ENCODE measurements around the gene EHBP1L1. TPM values are rescaled to one million over a fixed set of nuclear protein-coding genes. Genes with fewer than 3 reads are reported as not detected.

Gene EHBP1L1
- total and polyA plus RNA-seq, 4 experiments from 2014 or later = 8.9 to 154 (median 87.9) TPM

DNA sequence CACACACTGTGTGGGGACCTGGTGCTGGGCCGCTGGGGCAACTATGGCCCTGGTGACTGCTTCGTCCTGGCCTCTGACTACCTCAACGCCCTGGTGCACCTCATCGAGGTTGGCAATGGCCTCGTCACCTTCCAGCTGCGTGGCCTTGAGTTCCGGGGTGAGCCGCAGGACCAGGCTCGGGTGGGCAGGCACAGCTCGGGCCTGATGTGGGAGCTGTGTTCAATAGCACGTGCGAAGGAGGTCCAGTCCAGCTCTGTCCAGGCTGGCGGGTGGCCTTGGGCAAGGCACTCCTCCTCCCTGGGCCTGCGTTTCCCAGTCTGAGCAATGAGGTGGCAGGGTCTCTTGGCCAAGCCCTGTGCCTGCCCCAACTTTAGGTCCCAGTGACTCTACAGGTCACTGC lies 53.7 kb downstream of the EHBP1L1 start:
- ChIA-PET CTCF (ENCODE audit: partially characterized antibody) (no interaction called here), POLR2A (ENCODE audit: partially characterized antibody) (interaction anchor here (1.2 kb wide), 1 partner anchor 8 kb away, joined by 5 read pairs; the partner anchor contains the start of gene SIPA1)
- Histone ChIP-seq H3K4me1 (ENCODE audit: insufficient read depth, low read length) (peaks cover 14% of the 10 kb centered on the region), H3K4me3 (ENCODE audit: low read length in 2 of 2) (no peak overlapping the region), H3K36me3 (ENCODE audit: insufficient read depth, low read length) (peaks cover 71% of the 10 kb centered on the region), H3K27ac (ENCODE audit: low read depth, low read length) (no peak overlapping the region), H3K9me3 (ENCODE audit: control insufficient read depth in 1 of 2, low read length in 2 of 2) (no peaks in the 10 kb centered on the region), H3K27me3 (ENCODE audit: insufficient read depth, low read length) (no peaks in the 10 kb centered on the region)
- H3K36me3 Mint-ChIP-seq = peaks cover 5 to 53% of the 10 kb centered on the region in 2 donors
- H3K4me1 Mint-ChIP-seq = peaks cover 8 to 25% (median 14%) of the 10 kb centered on the region in 4 donors
- no peak overlapping the region for H3K27ac Mint-ChIP-seq
- H3K27me3 Mint-ChIP-seq = no peaks in the 10 kb centered on the region
- no peaks in the 10 kb centered on the region for H3K9me3 Mint-ChIP-seq
- intact Hi-C loops (cut with micrococcal nuclease) = no loop called here
- H3K4me3 Mint-ChIP-seq = no peak overlapping the region
- DNase-seq = no peak

DNA sequence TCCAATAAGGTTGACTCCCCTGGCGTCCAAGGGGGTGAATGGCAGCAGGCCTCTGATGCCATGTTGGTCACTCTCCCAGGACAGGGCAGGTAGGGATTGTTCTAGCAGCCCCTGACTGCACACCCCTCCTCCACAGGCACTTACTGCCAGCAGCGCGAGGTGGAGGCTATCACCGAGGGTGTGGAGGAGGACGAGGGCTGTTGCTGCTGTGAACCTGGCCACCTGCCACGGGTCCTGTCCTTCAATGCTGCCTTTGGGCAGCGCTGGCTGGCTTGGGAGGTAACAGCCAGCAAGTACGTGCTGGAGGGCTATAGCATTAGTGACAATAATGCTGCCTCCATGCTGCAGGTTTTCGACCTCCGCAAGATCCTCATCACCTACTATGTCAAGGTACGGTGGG lies 54.4 kb downstream of the EHBP1L1 start:
- no peaks in the 10 kb centered on the region for H3K9me3 Mint-ChIP-seq
- H3K27ac ChIP-seq (ENCODE audit: low read depth, low read length) = no peak overlapping the region

DNA sequence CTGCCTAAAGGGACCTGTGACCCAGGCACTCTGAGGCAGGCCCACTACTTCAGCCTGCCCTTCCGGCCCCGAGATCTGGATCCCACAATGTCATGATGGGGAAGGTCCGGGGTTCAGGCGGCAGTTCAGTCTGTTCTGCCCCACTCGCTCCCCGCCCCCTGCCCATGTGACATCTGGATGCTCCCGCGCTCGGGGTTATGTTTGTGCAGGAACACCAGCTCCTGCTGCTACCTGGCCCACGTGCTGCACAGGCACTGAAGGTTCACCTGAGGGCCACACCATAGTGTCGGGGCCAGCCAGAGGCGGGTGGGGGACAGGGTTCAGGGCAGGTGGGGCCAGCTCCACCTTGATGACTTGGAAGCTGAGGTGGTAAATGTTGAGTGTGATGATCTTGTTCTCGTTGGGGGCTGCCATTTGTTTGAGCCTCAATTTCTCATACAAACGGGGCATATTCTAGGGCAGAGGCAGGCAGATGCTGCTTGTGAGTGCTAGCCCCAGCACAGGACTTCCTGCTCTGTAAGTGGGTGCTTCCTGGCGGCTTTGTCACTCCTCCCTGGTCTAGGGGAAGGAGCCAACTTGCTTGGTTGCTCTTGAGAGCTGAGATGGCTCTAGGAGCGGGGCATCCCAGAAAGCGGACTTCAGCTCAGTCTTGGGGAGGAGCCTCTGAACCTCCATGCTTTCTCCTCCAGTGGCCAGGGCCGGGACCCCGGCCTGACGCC lies 57.7 kb downstream of the EHBP1L1 start:
- Histone ChIP-seq H3K36me3 (ENCODE audit: insufficient read depth, low read length) (peaks cover 58% of the 10 kb centered on the region), H3K9me3 (ENCODE audit: control insufficient read depth in 1 of 2, low read length in 2 of 2) (no peaks in the 10 kb centered on the region), H3K4me3 (ENCODE audit: low read length in 2 of 2) (no peak overlapping the region), H3K27me3 (ENCODE audit: insufficient read depth, low read length) (no peaks in the 10 kb centered on the region), H3K27ac (ENCODE audit: low read depth, low read length) (no peak overlapping the region), H3K4me1 (ENCODE audit: insufficient read depth, low read length) (peaks cover 31% of the 10 kb centered on the region)
- ChIA-PET POLR2A (ENCODE audit: partially characterized antibody) (interaction anchor here (1.2 to 2.4 kb wide), 5 partner anchors 18 to 329 kb away, joined by 3 to 8 read pairs (median 4); no protein-coding TSS in a partner anchor), CTCF (ENCODE audit: partially characterized antibody) (interaction anchor here (0.6 to 0.9 kb wide), 2 partner anchors 78 to 115 kb away, joined by 3 read pairs; partner anchors contain the start of gene KAT5)
- H3K27me3 Mint-ChIP-seq = no peaks in the 10 kb centered on the region
- intact Hi-C loops (cut with micrococcal nuclease) = no loop called here
- H3K4me1 Mint-ChIP-seq = peaks cover 10 to 36% (median 22%) of the 10 kb centered on the region in 4 donors
- peaks cover 8 to 43% of the 10 kb centered on the region in 2 donors for H3K36me3 Mint-ChIP-seq
- H3K27ac Mint-ChIP-seq = peak overlapping the region; percentile 50 to 87 (median 71)
- DNase-seq = no peak
- H3K4me3 Mint-ChIP-seq = peak overlapping the region in 2 of 8 donors; percentile 15 to 40
- H3K9me3 Mint-ChIP-seq = no peaks in the 10 kb centered on the region

More for the DNA sequence above, 54.4 kb downstream of the EHBP1L1 start:
- peaks cover 8 to 29% (median 17%) of the 10 kb centered on the region in 4 donors for H3K4me1 Mint-ChIP-seq
- Histone ChIP-seq H3K9me3 (ENCODE audit: control insufficient read depth in 1 of 2, low read length in 2 of 2) (no peaks in the 10 kb centered on the region), H3K36me3 (ENCODE audit: insufficient read depth, low read length) (peaks cover 72% of the 10 kb centered on the region), H3K4me3 (ENCODE audit: low read length in 2 of 2) (no peak overlapping the region), H3K27me3 (ENCODE audit: insufficient read depth, low read length) (no peaks in the 10 kb centered on the region), H3K4me1 (ENCODE audit: insufficient read depth, low read length) (peaks cover 17% of the 10 kb centered on the region)
- ChIA-PET POLR2A (ENCODE audit: partially characterized antibody) (interaction anchor here (0.8 to 1.2 kb wide), 3 partner anchors 8 to 12 kb away, joined by 3 to 5 read pairs (median 3); partner anchors contain the start of gene SIPA1), CTCF (ENCODE audit: partially characterized antibody) (no interaction called here)
- H3K36me3 Mint-ChIP-seq = peaks cover 5 to 54% of the 10 kb centered on the region in 2 donors
- H3K27ac Mint-ChIP-seq = peak overlapping the region in 1 of 7 donors; percentile 57
- intact Hi-C loops (cut with micrococcal nuclease) = no loop called here
- no peak overlapping the region for H3K4me3 Mint-ChIP-seq
- H3K27me3 Mint-ChIP-seq = no peaks in the 10 kb centered on the region
- no peak for DNase-seq

GRCh38 chr11:65634109-65634436 lies 58.2 kb downstream of the EHBP1L1 start:
- H3K27me3 ChIP-seq (ENCODE audit: insufficient read depth, low read length) = no peaks in the 10 kb centered on the region
- POLR2A ChIA-PET (ENCODE audit: partially characterized antibody) = interaction anchor here (1.2 to 2.4 kb wide), 3 partner anchors 18 to 328 kb away, joined by 3 to 8 read pairs (median 4); no protein-coding TSS in a partner anchor
- H3K9me3 ChIP-seq (ENCODE audit: control insufficient read depth in 1 of 2, low read length in 2 of 2) = no peaks in the 10 kb centered on the region
- Mint-ChIP-seq H3K27ac (peak overlapping the region in 5 of 7 donors; percentile 50 to 87 (median 65)), H3K9me3 (peaks cover 0 to 2% (median 0%) of the 10 kb centered on the region in 8 donors), H3K27me3 (no peaks in the 10 kb centered on the region), H3K36me3 (peaks cover 7 to 45% of the 10 kb centered on the region in 2 donors), H3K4me1 (peaks cover 14 to 41% (median 26%) of the 10 kb centered on the region in 4 donors), H3K4me3 (peak overlapping the region in 1 of 8 donors; percentile 40)
- intact Hi-C loops (cut with micrococcal nuclease) = no loop called here
- CTCF ChIA-PET (ENCODE audit: partially characterized antibody) = interaction anchor here (0.6 kb wide), 1 partner anchor 115 kb away, joined by 3 read pairs; no protein-coding TSS in a partner anchor
- H3K4me3 ChIP-seq (ENCODE audit: low read length in 2 of 2) = no peak overlapping the region
- peaks cover 36% of the 10 kb centered on the region for H3K4me1 ChIP-seq (ENCODE audit: insufficient read depth, low read length)
- no peak for DNase-seq
- H3K36me3 ChIP-seq (ENCODE audit: insufficient read depth, low read length) = peaks cover 54% of the 10 kb centered on the region
- H3K27ac ChIP-seq (ENCODE audit: low read depth, low read length) = no peak overlapping the region

DNA sequence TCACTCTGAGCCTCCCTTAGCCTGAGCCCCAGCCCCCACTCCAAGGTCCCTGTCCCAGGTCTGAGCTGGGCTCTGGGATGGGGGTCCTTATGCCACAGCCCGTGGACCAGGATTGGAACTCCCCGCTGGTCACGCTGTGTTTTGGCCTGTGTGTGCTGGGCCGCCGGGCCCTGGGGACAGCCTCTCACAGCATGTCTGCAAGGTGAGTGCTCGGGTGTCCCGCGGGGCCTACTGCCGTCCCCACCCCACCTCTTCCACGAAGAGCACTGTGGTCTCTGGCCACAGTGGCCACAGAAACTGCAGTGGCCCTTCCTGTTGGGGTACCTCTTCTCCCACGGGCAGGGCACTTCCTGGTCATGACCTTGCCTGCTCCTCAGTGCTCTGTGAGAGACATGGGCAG lies 58.6 kb downstream of the EHBP1L1 start:
- POLR2A ChIA-PET (ENCODE audit: partially characterized antibody) = interaction anchor here (2.4 kb wide), 1 partner anchor 17 kb away, joined by 8 read pairs; no protein-coding TSS in a partner anchor
- Mint-ChIP-seq H3K27me3 (no peaks in the 10 kb centered on the region), H3K4me3 (no peak overlapping the region), H3K4me1 (peaks cover 16 to 45% (median 28%) of the 10 kb centered on the region in 4 donors), H3K9me3 (peaks cover 0 to 2% (median 0%) of the 10 kb centered on the region in 8 donors), H3K36me3 (peaks cover 4 to 42% of the 10 kb centered on the region in 2 donors), H3K27ac (peak overlapping the region in 1 of 7 donors; percentile 50)
- CTCF ChIA-PET (ENCODE audit: partially characterized antibody) = no interaction called here
- Histone ChIP-seq H3K27me3 (ENCODE audit: insufficient read depth, low read length) (no peaks in the 10 kb centered on the region), H3K4me1 (ENCODE audit: insufficient read depth, low read length) (peaks cover 40% of the 10 kb centered on the region), H3K4me3 (ENCODE audit: low read length in 2 of 2) (no peak overlapping the region), H3K9me3 (ENCODE audit: control insufficient read depth in 1 of 2, low read length in 2 of 2) (no peaks in the 10 kb centered on the region), H3K27ac (ENCODE audit: low read depth, low read length) (no peak overlapping the region), H3K36me3 (ENCODE audit: insufficient read depth, low read length) (peaks cover 51% of the 10 kb centered on the region)
- intact Hi-C loops (cut with micrococcal nuclease) = no loop called here
- no peak for DNase-seq

DNA sequence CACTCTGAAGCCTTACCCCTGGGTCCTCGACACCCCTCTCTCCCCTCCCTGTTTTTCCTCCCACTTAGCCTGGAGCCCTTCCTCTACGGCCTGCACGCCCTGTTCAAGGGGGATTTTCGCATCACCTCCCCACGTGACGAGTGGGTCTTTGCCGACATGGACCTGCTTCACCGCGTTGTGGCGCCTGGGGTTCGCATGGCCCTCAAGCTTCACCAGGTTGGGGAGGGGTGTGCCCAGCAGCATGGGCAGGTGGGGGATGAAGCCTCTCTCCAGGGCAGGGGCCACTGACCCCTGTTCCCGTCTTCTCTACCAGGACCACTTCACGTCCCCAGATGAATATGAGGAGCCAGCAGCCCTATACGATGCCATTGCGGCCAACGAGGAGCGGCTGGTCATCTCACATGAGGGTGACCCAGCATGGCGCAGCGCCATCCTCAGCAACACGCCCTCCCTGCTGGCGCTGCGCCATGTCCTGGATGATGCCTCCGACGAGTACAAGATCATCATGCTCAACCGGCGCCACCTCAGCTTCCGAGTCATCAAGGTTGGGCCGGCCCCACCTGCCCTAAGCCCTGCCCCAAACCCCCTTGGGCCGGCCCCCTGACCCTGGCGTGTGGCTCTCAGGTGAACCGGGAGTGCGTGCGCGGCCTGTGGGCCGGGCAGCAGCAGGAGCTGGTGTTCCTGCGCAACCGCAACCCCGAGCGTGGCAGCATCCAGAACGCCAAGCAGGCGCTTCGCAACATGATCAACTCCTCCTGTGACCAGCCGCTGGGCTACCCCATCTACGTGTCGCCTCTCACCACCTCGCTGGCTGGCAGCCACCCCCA lies 59.3 kb downstream of the EHBP1L1 start:
- no peak for DNase-seq
- Histone ChIP-seq H3K36me3 (ENCODE audit: insufficient read depth, low read length) (peaks cover 44% of the 10 kb centered on the region), H3K27ac (ENCODE audit: low read depth, low read length) (no peak overlapping the region), H3K27me3 (ENCODE audit: insufficient read depth, low read length) (no peaks in the 10 kb centered on the region), H3K4me3 (ENCODE audit: low read length in 2 of 2) (no peak overlapping the region), H3K4me1 (ENCODE audit: insufficient read depth, low read length) (peaks cover 47% of the 10 kb centered on the region), H3K9me3 (ENCODE audit: control insufficient read depth in 1 of 2, low read length in 2 of 2) (no peaks in the 10 kb centered on the region)
- Mint-ChIP-seq H3K36me3 (peaks cover 3 to 46% of the 10 kb centered on the region in 2 donors), H3K4me3 (no peak overlapping the region), H3K4me1 (peaks cover 21 to 52% (median 34%) of the 10 kb centered on the region in 4 donors), H3K27ac (peak overlapping the region in 1 of 7 donors; percentile 88), H3K9me3 (peaks cover 0 to 2% (median 0%) of the 10 kb centered on the region in 8 donors), H3K27me3 (no peaks in the 10 kb centered on the region)
- POLR2A ChIA-PET (ENCODE audit: partially characterized antibody) = interaction anchor here (0.9 to 12.0 kb wide), 2 partner anchors 19 to 20 kb away, joined by 4 to 359 read pairs; partner anchors contain the start of gene PCNX3
- CTCF ChIA-PET (ENCODE audit: partially characterized antibody) = no interaction called here
- intact Hi-C loops (cut with micrococcal nuclease) = no loop called here

All from CD4-positive, alpha-beta memory T cell (primary cell).